GM19463 (cell line): ENCODE data around the gene SEC24C.
"Not testable (repeated sequence)": the region's sequence is repeated elsewhere in the genome, so short reads cannot be mapped to it uniquely, and the experiment has no call there.

Source experiments
- ATAC-seq: cut with Tn5 transposase; IDR thresholded peaks from one replicate; pipeline ENCODE4 v1.9.1; 2021; ENCODE audit warnings: mild to moderate bottlenecking, moderate library complexity; ENCODE audit not compliant: unreplicated experiment

Gene SEC24C

DNA sequence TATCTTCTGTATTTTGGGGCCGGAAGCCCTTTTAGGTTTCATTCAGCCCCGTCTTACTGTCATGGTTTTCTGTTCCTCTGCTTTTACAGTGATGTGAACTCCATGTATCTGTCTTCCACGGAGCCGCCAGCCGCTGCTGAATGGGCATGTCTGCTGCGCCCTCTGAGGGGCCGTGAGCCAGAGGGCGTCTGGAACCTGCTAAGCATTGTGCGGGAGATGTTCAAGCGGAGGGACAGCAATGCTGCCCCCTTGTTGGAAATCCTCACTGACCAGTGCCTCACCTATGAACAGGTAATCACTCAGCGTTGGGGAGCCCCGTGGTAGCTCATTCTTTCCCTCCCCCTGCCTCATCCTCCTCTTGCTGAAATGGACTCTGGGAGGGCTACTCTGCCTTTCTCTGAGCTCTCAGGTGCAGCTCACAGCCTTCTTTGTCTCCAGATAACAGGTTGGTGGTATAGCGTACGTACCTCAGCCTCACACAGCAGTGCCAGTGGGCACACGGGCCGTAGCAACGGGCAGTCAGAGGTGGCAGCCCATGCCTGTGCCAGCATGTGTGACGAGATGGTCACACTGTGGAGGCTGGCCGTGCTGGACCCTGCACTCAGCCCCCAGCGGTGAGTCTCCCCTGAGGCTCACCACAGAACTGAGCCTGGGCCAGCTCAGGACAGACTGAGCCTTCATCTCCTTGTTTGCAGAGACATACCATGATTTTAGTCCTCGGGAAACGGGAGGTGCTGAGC, 46.9 kb downstream of the SEC24C start:
- no peak for ATAC-seq

- no peak for ATAC-seq
Measured at GRCh38 chr10:73791871-73792400, 47.8 kb downstream of the SEC24C start.

GRCh38 chr10:73793456-73793855, 49.3 kb downstream of the SEC24C start:
- ATAC-seq = no peak

GRCh38 chr10:73795491-73795890, 51.3 kb downstream of the SEC24C start:
- not testable (repeated sequence) for ATAC-seq

- ATAC-seq = not testable (repeated sequence)
Measured at GRCh38 chr10:73796035-73796434, 51.9 kb downstream of the SEC24C start.

DNA sequence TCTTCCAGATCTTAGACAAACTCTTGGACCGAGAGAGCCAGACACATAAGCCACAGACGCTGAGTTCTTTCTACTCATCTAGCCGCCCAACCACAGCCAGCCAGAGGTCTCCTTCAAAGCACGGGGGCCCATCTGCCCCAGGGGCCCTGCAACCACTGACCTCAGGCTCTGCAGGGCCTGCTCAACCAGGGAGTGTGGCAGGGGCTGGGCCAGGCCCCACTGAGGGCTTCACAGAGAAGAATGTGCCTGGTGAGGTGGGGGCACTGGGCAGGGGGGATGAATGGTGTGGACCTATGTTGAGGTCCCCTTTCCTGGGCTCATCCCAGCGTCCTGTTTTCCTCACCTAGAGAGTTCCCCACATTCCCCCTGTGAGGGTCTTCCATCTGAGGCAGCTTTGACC, 52.6 kb downstream of the SEC24C start:
- ATAC-seq = no peak

- ATAC-seq = no peak
Measured at GRCh38 chr10:73797324-73798025, 53.3 kb downstream of the SEC24C start.

DNA sequence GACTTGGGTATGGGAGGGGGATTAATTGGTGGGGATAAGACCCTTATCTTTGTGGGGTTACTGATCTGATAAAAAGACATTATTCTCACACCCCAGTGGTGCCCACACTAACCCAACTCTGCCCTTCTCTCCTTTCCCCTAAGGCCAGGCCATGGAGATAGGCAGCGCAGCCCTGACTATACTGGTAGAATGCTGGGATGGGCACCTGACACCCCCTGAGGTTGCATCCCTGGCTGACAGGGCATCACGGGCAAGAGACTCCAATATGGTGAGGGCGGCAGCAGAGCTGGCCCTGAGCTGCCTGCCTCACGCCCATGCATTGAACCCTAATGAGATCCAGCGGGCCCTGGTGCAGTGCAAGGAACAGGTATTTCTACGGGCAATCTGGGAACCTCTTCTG, 53.9 kb downstream of the SEC24C start:
- no peak for ATAC-seq

DNA sequence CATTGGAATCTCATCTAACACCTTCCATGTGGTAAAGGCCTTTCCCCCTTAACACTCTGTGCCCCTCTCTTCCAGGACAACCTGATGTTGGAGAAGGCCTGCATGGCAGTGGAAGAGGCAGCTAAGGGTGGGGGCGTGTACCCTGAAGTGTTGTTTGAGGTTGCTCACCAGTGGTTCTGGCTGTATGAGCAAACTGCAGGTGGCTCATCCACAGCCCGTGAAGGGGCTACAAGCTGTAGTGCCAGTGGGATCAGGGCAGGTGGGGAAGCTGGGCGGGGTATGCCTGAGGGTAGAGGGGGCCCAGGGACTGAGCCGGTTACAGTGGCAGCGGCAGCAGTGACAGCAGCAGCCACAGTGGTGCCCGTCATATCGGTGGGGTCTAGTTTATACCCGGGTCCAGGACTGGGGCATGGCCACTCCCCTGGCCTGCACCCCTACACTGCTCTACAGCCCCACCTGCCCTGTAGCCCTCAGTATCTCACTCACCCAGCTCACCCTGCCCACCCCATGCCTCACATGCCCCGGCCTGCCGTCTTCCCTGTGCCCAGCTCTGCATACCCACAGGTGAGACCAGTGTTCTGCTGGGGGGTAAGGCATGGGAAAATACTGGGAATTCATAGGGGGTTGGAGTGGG, 54.9 kb downstream of the SEC24C start:
- ATAC-seq = no peak

DNA sequence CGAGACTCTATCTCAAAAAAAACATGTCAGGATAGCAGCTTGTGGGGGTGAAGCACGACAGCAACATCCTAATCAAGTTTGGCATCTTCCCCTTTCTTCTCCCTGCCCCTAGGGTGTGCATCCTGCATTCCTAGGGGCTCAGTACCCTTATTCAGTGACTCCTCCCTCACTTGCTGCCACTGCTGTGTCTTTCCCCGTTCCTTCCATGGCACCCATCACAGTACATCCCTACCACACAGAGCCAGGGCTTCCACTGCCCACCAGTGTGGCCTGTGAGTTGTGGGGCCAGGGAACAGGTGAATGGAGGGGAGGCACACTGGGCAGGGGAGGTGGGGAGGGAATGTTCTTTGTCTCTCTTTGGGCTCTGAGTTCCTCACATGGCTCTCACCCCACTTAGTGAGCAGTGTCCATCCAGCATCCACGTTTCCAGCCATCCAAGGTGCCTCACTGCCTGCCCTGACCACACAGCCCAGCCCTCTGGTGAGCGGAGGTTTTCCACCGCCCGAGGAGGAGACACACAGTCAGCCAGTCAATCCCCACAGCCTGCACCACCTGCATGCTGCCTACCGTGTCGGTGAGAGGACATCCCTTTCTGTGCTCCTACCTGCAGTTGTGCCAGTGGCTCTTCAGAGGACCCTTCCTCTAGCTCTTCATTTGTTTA, 55.9 kb downstream of the SEC24C start:
- no peak for ATAC-seq

DNA sequence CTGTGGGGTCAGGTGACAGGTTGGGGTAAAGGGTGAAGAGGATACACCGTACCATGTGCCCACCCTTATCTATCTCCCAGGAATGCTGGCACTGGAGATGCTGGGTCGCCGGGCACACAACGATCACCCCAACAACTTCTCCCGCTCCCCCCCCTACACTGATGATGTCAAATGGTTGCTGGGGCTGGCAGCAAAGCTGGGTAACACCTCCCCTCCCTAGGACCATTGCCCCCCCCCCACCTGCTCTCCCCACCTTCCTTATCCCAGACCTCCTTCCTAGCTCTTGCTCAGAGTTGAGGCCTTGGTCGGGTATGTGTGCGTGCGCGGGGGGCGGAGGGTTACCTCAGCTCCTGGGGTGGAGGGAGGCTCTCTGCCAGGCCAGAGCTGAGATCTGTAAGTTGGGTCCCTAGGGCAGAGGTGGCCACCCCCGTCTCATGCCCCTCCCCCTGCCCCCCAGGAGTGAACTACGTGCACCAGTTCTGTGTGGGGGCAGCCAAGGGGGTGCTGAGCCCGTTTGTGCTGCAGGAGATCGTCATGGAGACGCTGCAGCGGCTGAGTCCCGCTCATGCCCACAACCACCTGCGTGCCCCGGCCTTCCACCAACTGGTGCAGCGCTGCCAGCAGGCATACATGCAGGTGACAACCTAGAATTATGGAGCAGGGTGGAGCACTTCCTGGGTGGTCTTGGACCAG, 56.5 kb downstream of the SEC24C start:
- ATAC-seq = no peak

DNA sequence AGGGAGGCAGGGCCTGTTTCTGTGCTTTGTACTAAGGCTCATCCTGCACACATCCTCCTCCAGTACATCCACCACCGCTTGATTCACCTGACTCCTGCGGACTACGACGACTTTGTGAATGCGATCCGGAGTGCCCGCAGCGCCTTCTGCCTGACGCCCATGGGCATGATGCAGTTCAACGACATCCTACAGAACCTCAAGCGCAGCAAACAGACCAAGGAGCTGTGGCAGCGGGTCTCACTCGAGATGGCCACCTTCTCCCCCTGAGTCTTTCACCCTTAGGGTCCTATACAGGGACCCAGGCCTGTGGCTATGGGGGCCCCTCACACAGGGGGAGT, 57.0 kb downstream of the SEC24C start:
- ATAC-seq = no peak

DNA sequence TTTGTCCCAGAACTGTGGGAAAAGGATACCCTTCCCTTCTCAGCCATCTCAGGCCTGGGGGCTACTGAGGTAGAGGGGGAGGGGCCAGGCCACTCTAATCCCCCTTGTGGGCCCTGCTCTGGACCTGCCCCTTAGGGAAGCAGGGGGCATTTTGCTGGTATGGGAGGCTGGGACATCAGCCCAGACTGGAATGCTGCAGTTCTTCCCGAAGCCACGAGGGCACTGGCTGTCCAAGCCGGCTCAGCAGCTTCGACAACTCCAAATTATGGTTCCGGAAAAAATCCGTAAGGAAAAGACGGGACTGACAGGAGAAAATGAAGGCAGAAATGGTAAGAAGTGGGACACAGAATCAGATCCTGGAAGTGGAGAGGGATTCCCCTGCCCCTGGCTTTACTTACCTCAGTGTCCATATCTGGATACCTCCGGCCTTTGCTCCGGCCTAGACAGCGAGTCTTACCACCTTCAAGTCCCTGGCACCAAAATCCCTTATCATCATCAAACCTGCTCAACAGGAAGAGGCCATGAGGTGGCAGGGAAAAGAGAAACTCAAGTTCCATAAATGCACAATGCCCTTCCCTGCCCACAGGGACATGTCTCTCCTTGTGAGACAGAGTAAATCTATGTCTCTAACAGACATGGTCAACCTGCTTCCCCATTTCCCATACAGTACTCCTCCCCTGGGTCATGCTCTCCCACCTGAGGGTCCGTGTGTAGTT, 58.3 kb downstream of the SEC24C start:
- ATAC-seq = no peak

DNA sequence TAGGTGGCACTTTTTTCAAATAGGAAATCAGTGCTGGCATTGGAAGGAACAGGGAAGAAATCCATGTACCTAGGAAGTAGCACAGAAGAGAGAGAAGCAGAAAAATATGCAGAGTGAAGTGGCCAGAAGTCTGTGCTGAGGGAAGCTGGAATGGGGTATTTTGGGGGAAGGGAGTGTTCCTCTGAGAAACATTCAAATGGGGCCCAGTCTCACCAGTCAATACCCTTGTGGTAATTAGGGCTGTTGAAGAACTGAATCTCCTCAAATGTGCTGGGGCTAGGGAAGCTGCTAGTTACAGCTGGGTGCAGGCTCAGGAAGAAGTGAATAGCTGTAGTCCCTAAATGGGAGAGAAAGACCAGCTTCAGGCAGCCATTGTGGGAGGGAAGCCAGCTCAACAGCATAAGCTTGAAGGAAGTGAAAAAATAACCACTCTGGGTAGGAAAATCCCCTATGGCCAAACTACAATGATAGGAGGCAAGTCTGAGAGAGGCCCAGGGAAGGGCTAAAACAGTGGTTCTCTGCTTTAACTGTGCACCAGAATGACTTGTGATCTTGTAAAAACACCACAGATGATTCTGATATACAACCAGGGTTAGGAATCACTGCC, 59.6 kb downstream of the SEC24C start:
- ATAC-seq = peak; percentile 94

DNA sequence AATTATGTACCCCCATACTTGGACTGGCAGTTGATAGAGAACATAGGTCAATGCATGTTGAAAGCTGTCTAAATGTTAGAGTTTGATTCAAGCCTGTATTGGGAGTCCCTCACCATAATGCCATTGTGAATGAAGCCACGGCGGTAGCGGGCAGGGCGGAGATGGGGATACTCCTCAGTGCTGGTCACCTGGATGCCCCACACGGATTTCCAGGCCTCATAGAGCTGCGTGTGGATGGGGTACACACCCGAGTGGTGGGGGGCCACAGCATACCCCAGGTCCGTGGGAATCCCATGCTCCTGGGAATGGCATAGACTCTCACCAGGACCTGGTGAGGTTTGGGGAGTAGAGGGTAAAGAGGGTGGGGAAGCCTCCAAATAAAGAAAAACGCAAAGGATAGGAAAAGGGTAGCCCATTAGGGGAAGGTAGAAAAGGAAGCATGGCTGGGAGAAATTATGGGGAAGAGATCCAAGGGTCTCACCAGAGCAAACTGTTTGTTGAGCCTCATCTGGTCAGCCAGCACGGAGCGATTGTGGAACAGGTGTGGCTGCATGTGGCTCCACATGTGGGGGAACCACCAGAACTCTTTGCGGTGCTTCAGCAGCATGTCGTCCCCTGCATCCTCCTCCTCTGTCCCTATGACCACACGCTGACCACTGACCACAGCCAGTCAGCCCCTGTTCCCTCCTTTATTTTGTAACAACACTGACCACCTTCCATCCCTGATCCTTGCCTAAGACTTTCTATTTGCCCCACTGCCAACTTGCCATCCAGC, 62.2 kb downstream of the SEC24C start:
- no peak for ATAC-seq

GRCh38 chr10:73807471-73807870, 63.3 kb downstream of the SEC24C start:
- ATAC-seq = no peak

- no peak for ATAC-seq
Measured at GRCh38 chr10:73808021-73808815, 64.0 kb downstream of the SEC24C start.
